ENCODE data around the gene GCSAML. TPM values are rescaled to one million over a fixed set of nuclear protein-coding genes. Genes with fewer than 3 reads are reported as not detected.

Gene GCSAML
- total and polyA plus RNA-seq, 4 donors = 0.03 to 1.8 TPM; not detected in 2

DNA sequence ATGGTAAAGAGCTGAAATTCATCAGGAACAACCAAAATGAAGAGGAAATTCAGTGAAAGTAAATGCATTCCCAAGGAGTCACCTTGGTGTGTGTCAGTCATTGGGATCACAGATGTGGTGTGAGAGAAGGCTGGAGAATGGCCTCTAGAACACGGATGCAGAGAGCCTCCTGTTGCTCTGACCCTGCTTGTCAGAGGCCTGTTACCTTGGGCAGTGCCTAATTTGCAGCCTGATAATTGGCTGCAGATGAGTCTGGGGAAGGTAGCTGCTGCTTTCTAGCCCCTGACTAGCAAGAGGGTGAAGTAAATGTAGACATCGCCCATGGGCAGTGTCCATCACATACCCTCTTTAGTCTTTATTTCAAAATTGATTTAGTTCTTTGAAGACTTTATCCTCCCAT, 3.3 kb downstream of the GCSAML start:
- Histone ChIP-seq H3K4me1 (ENCODE audit: control insufficient read depth in 4 of 4, insufficient read depth in 4 of 4, low read length in 3 of 4) (no peaks in the 10 kb centered on the region), H3K4me3 (ENCODE audit: low read depth in 1 of 3, low read length in 3 of 3) (no peak overlapping the region), H3K9ac (ENCODE audit: low read depth in 1 of 2, low read length in 2 of 2) (no peak overlapping the region), H3K27ac (ENCODE audit: low read depth in 1 of 2, low read length in 2 of 2) (no peak overlapping the region), H3K36me3 (ENCODE audit: control insufficient read depth in 4 of 4, insufficient read depth in 3 of 4, low read depth in 1 of 4, low read length in 3 of 4) (no peaks in the 10 kb centered on the region), H3K9me3 (ENCODE audit: control insufficient read depth in 4 of 4, low read length in 3 of 4) (no peaks in the 10 kb centered on the region), H3K27me3 (ENCODE audit: control insufficient read depth in 4 of 4, insufficient read depth in 4 of 4, low read length in 3 of 4) (peaks cover 0 to 8% (median 1%) of the 10 kb centered on the region in 4 donors)
- WGBS = 60% methylated on average over 2 of the region's 2 CpGs
- DNase-seq (ENCODE audit: low spot score) = no peak
- no peak for TF ChIP-seq TAF1 (conservative IDR thresholded peaks at IDR 0.05)

DNA sequence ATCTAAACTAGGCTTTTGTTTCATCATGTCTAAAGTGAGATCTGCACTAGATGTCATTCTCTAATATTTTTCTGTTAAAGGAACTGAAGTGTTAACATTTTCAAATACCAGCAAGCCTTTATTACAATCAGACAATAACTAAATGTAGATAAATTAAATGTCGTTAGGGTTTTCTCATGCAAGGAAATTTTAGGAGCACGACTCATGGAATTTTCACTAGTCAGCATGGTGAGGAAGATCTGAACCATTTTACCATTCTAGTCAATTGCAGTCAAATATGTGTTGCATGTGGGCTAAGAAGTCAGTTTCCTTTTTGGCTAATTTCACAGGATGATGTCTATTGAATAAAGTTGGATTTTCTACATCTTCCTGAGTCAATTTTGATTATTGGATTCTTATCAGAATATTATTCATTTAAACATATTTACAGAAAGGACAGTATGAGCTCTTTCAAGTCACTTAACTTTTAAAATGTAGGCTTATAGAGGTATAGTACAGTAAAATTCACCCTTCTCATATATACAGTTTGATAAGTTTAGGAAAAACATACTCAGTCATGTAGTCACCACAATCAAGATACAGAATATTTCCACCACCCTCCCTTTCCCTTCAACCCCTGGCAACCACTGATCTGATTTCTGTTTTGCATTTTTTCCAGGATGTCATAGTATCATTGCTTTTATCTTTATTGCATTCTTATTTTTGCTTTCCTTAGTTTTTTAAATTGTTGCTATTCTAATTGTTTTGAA, 9.2 kb downstream of the GCSAML start:
- H3K27me3 ChIP-seq (ENCODE audit: control insufficient read depth in 4 of 4, insufficient read depth in 4 of 4, low read length in 3 of 4) = peaks cover 0 to 4% (median 0%) of the 10 kb centered on the region in 4 donors
- TF ChIP-seq NR2F2 (IDR thresholded peaks at IDR 0.05) (no peak), EGR1 (IDR thresholded peaks at IDR 0.05; ENCODE audit: low read depth in 2 of 2) (no peak), RXRA (IDR thresholded peaks at IDR 0.05) (no peak), GABPA (IDR thresholded peaks at IDR 0.05 in 1 of 2, conservative IDR thresholded peaks at IDR 0.05 in 1 of 2) (no peak), JUND (IDR thresholded peaks at IDR 0.05) (no peak), YY1 (IDR thresholded peaks at IDR 0.05) (no peak), SP1 (IDR thresholded peaks at IDR 0.05) (no peak), HNF4G (IDR thresholded peaks at IDR 0.05) (no peak), TAF1 (conservative IDR thresholded peaks at IDR 0.05) (no peak), FOXA2 (IDR thresholded peaks at IDR 0.05) (no peak), RAD21 (IDR thresholded peaks at IDR 0.05) (no peak)
- TF ChIP-seq, protein P1, sequence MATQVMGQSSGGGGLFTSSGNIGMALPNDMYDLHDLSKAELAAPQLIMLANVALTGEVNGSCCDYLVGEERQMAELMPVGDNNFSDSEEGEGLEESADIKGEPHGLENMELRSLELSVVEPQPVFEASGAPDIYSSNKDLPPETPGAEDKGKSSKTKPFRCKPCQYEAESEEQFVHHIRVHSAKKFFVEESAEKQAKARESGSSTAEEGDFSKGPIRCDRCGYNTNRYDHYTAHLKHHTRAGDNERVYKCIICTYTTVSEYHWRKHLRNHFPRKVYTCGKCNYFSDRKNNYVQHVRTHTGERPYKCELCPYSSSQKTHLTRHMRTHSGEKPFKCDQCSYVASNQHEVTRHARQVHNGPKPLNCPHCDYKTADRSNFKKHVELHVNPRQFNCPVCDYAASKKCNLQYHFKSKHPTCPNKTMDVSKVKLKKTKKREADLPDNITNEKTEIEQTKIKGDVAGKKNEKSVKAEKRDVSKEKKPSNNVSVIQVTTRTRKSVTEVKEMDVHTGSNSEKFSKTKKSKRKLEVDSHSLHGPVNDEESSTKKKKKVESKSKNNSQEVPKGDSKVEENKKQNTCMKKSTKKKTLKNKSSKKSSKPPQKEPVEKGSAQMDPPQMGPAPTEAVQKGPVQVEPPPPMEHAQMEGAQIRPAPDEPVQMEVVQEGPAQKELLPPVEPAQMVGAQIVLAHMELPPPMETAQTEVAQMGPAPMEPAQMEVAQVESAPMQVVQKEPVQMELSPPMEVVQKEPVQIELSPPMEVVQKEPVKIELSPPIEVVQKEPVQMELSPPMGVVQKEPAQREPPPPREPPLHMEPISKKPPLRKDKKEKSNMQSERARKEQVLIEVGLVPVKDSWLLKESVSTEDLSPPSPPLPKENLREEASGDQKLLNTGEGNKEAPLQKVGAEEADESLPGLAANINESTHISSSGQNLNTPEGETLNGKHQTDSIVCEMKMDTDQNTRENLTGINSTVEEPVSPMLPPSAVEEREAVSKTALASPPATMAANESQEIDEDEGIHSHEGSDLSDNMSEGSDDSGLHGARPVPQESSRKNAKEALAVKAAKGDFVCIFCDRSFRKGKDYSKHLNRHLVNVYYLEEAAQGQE (IDR thresholded peaks at IDR 0.05) = no peak
- TF ChIP-seq, protein P2, sequence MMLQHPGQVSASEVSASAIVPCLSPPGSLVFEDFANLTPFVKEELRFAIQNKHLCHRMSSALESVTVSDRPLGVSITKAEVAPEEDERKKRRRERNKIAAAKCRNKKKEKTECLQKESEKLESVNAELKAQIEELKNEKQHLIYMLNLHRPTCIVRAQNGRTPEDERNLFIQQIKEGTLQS (IDR thresholded peaks at IDR 0.05) = no peak
- TF ChIP-seq, protein P3, sequence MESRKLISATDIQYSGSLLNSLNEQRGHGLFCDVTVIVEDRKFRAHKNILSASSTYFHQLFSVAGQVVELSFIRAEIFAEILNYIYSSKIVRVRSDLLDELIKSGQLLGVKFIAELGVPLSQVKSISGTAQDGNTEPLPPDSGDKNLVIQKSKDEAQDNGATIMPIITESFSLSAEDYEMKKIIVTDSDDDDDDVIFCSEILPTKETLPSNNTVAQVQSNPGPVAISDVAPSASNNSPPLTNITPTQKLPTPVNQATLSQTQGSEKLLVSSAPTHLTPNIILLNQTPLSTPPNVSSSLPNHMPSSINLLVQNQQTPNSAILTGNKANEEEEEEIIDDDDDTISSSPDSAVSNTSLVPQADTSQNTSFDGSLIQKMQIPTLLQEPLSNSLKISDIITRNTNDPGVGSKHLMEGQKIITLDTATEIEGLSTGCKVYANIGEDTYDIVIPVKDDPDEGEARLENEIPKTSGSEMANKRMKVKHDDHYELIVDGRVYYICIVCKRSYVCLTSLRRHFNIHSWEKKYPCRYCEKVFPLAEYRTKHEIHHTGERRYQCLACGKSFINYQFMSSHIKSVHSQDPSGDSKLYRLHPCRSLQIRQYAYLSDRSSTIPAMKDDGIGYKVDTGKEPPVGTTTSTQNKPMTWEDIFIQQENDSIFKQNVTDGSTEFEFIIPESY (IDR thresholded peaks at IDR 0.05) = no peak
- WGBS = 66% methylated on average over 2 of the region's 2 CpGs
- H3K4me3 ChIP-seq (ENCODE audit: low read depth in 1 of 3, low read length in 3 of 3) = no peak overlapping the region
- no peak overlapping the region for H3K27ac ChIP-seq (ENCODE audit: low read depth in 1 of 2, low read length in 2 of 2)
- H3K4me1 ChIP-seq (ENCODE audit: control insufficient read depth in 4 of 4, insufficient read depth in 4 of 4, low read length in 3 of 4) = no peaks in the 10 kb centered on the region
- no peak overlapping the region for H3K9ac ChIP-seq (ENCODE audit: low read depth in 1 of 2, low read length in 2 of 2)
- no peak for DNase-seq (ENCODE audit: low spot score)
- no peaks in the 10 kb centered on the region for H3K9me3 ChIP-seq (ENCODE audit: control insufficient read depth in 4 of 4, low read length in 3 of 4)
- no peaks in the 10 kb centered on the region for H3K36me3 ChIP-seq (ENCODE audit: control insufficient read depth in 4 of 4, insufficient read depth in 3 of 4, low read depth in 1 of 4, low read length in 3 of 4)
